Measurements from ENCODE around the gene EIF6. TPM values are rescaled to one million over a fixed set of nuclear protein-coding genes. Genes with fewer than 3 reads are reported as not detected.

The EIF6 gene
- total and polyA plus RNA-seq, 4 donors, result 60.8 to 160 (median 106) TPM

- TF ChIP-seq CTCF (IDR thresholded peaks at IDR 0.05; ENCODE audit: low read depth, low read length, missing input control) (no peak), FOXA1 (IDR thresholded peaks at IDR 0.05) (no peak), RXRA (IDR thresholded peaks at IDR 0.05) (no peak), ATF3 (IDR thresholded peaks at IDR 0.05) (no peak), TAF1 (conservative IDR thresholded peaks at IDR 0.05) (no peak), RAD21 (IDR thresholded peaks at IDR 0.05) (no peak)
Observed at GRCh38 chr20:35243317-35243716, 41.3 kb downstream of the EIF6 start (continued).

GRCh38 chr20:35240811-35241293 is 43.7 kb downstream of the EIF6 start:
- H3K27me3 ChIP-seq (ENCODE audit: control insufficient read depth in 4 of 4, insufficient read depth in 4 of 4, low read length in 3 of 4), result no peaks in the 10 kb centered on the region
- 91% methylated on average over 2 of the region's 2 CpGs for WGBS
- no peak overlapping the region for H3K9ac ChIP-seq (ENCODE audit: low read depth in 1 of 2, low read length in 2 of 2)
- no peak overlapping the region for H3K4me3 ChIP-seq (ENCODE audit: low read depth in 1 of 3, low read length in 3 of 3)
- no peaks in the 10 kb centered on the region for H3K9me3 ChIP-seq (ENCODE audit: control insufficient read depth in 4 of 4, low read length in 3 of 4)
- no peaks in the 10 kb centered on the region for H3K4me1 ChIP-seq (ENCODE audit: control insufficient read depth in 4 of 4, insufficient read depth in 4 of 4, low read length in 3 of 4)
- no peak for DNase-seq (ENCODE audit: low spot score)
- TF ChIP-seq GABPA (IDR thresholded peaks at IDR 0.05 in 1 of 2, conservative IDR thresholded peaks at IDR 0.05 in 1 of 2), result no peak
- TF ChIP-seq RAD21 (IDR thresholded peaks at IDR 0.05), result no peak
- no peak for TF ChIP-seq SP1 (IDR thresholded peaks at IDR 0.05)
- TF ChIP-seq HNF4A (conservative IDR thresholded peaks at IDR 0.05), result no peak
- no peak for TF ChIP-seq HNF4G (IDR thresholded peaks at IDR 0.05)
- no peak for TF ChIP-seq ZBTB33 (IDR thresholded peaks at IDR 0.05)
- no peak for TF ChIP-seq ATF3 (IDR thresholded peaks at IDR 0.05)
- no peak for TF ChIP-seq CTCF (IDR thresholded peaks at IDR 0.05; ENCODE audit: low read depth, low read length, missing input control)
- TF ChIP-seq JUND (IDR thresholded peaks at IDR 0.05), result no peak
- TF ChIP-seq YY1 (IDR thresholded peaks at IDR 0.05), result no peak
- TF ChIP-seq REST (IDR thresholded peaks at IDR 0.05), result no peak
- no peak for TF ChIP-seq RXRA (IDR thresholded peaks at IDR 0.05)
- no peak for TF ChIP-seq FOXA1 (IDR thresholded peaks at IDR 0.05)
- no peak for TF ChIP-seq NR2F2 (IDR thresholded peaks at IDR 0.05)
- no peak for TF ChIP-seq FOXA2 (IDR thresholded peaks at IDR 0.05)
- H3K36me3 ChIP-seq (ENCODE audit: control insufficient read depth in 4 of 4, insufficient read depth in 3 of 4, low read depth in 1 of 4, low read length in 3 of 4), result peaks cover 0 to 2% (median 0%) of the 10 kb centered on the region in 4 donors
- H3K27ac ChIP-seq (ENCODE audit: low read depth in 1 of 2, low read length in 2 of 2), result no peak overlapping the region

Data from liver (tissue), 9 donors.